ENCODE measurements around the gene FOCAD.

Gene FOCAD

GRCh38 chr9:20697021-20697719, 13.1 kb downstream of the FOCAD start:
- DNase-seq = no peak
- Histone ChIP-seq H3K4me1 (ENCODE audit: control insufficient read depth, insufficient read depth, low read length, poor library complexity, severe bottlenecking) (no peaks in the 10 kb centered on the region), H3K4me3 (ENCODE audit: insufficient read depth, low read depth, low read length, poor library complexity, severe bottlenecking) (no peak overlapping the region), H3K27me3 (replicated peaks; ENCODE audit: control insufficient read depth, insufficient read depth, low read length, poor library complexity, severe bottlenecking) (no peaks in the 10 kb centered on the region), H3K27ac (ENCODE audit: insufficient read depth, low read length, poor library complexity, severe bottlenecking) (no peak overlapping the region), H3K36me3 (ENCODE audit: control insufficient read depth, insufficient read depth, low read length) (no peaks in the 10 kb centered on the region), H3K9me3 (ENCODE audit: control insufficient read depth, low read length) (no peaks in the 10 kb centered on the region)

DNA sequence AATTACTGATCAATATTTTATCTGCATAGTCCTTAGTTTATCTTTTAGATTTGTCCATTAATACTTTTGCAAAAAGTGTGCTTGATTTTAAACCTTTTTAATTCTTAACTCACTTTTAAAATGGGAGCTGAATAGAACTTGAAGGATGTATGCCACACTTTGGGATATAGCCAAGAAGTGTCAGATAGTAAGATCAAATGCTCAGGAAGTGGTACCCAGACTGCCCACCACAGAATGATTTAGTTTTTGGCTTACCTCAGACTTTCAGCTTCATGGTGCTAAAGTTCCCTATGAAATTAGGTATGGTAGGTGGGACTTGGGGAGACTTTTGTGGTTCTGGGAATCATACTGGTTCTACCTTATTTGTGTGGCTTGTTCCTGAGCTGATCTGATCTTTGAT, 14.7 kb downstream of the FOCAD start:
- H3K36me3 ChIP-seq (ENCODE audit: control insufficient read depth, insufficient read depth, low read length) = no peaks in the 10 kb centered on the region
- no peak overlapping the region for H3K4me3 ChIP-seq (ENCODE audit: insufficient read depth, low read depth, low read length, poor library complexity, severe bottlenecking)
- no peaks in the 10 kb centered on the region for H3K9me3 ChIP-seq (ENCODE audit: control insufficient read depth, low read length)
- H3K27ac ChIP-seq (ENCODE audit: insufficient read depth, low read length, poor library complexity, severe bottlenecking) = no peak overlapping the region
- H3K4me1 ChIP-seq (ENCODE audit: control insufficient read depth, insufficient read depth, low read length, poor library complexity, severe bottlenecking) = no peaks in the 10 kb centered on the region
- no peak for DNase-seq
- H3K27me3 ChIP-seq (replicated peaks; ENCODE audit: control insufficient read depth, insufficient read depth, low read length, poor library complexity, severe bottlenecking) = no peaks in the 10 kb centered on the region

DNA sequence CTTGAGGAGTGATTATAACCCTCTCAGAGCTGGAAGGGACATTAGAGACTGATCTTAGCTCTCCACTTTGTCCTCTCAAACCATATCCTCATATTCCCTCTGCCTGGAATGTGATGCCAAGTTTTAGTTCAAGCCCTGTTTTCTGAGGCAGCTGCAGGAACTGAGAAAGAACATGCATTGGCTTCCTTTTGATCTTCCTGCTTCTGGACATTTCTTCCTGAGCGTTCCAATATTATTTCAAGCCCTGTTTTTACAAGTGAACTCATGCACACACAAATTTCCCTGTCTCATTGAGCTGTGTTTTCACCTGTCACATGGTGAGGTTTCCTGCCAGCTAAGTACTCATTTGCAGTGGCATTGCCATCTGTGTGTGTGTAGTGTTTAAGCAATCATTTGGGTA, 17.0 kb downstream of the FOCAD start:
- H3K36me3 ChIP-seq (ENCODE audit: control insufficient read depth, insufficient read depth, low read length) = no peaks in the 10 kb centered on the region

GRCh38 chr9:20702570-20702969, 18.5 kb downstream of the FOCAD start:
- Histone ChIP-seq H3K36me3 (ENCODE audit: control insufficient read depth, insufficient read depth, low read length) (no peaks in the 10 kb centered on the region), H3K27ac (ENCODE audit: insufficient read depth, low read length, poor library complexity, severe bottlenecking) (no peak overlapping the region), H3K9me3 (ENCODE audit: control insufficient read depth, low read length) (no peaks in the 10 kb centered on the region), H3K27me3 (replicated peaks; ENCODE audit: control insufficient read depth, insufficient read depth, low read length, poor library complexity, severe bottlenecking) (no peaks in the 10 kb centered on the region), H3K4me1 (ENCODE audit: control insufficient read depth, insufficient read depth, low read length, poor library complexity, severe bottlenecking) (no peaks in the 10 kb centered on the region), H3K4me3 (ENCODE audit: insufficient read depth, low read depth, low read length, poor library complexity, severe bottlenecking) (no peak overlapping the region)
- no peak for DNase-seq

More for the DNA sequence above, 17.0 kb downstream of the FOCAD start:
- Histone ChIP-seq H3K27ac (ENCODE audit: insufficient read depth, low read length, poor library complexity, severe bottlenecking) (no peak overlapping the region), H3K4me1 (ENCODE audit: control insufficient read depth, insufficient read depth, low read length, poor library complexity, severe bottlenecking) (no peaks in the 10 kb centered on the region), H3K27me3 (replicated peaks; ENCODE audit: control insufficient read depth, insufficient read depth, low read length, poor library complexity, severe bottlenecking) (no peaks in the 10 kb centered on the region), H3K9me3 (ENCODE audit: control insufficient read depth, low read length) (no peaks in the 10 kb centered on the region), H3K4me3 (ENCODE audit: insufficient read depth, low read depth, low read length, poor library complexity, severe bottlenecking) (no peak overlapping the region)
- no peak for DNase-seq

- H3K27me3 ChIP-seq (replicated peaks; ENCODE audit: control insufficient read depth, insufficient read depth, low read length, poor library complexity, severe bottlenecking) = no peaks in the 10 kb centered on the region
- H3K4me1 ChIP-seq (ENCODE audit: control insufficient read depth, insufficient read depth, low read length, poor library complexity, severe bottlenecking) = no peaks in the 10 kb centered on the region
- H3K4me3 ChIP-seq (ENCODE audit: insufficient read depth, low read depth, low read length, poor library complexity, severe bottlenecking) = no peak overlapping the region
- no peaks in the 10 kb centered on the region for H3K36me3 ChIP-seq (ENCODE audit: control insufficient read depth, insufficient read depth, low read length)
- H3K9me3 ChIP-seq (ENCODE audit: control insufficient read depth, low read length) = no peaks in the 10 kb centered on the region
- no peak for DNase-seq
- H3K27ac ChIP-seq (ENCODE audit: insufficient read depth, low read length, poor library complexity, severe bottlenecking) = no peak overlapping the region
Observed at GRCh38 chr9:20703146-20703545, 19.1 kb downstream of the FOCAD start.

GRCh38 chr9:20707708-20708107, 23.6 kb downstream of the FOCAD start:
- Histone ChIP-seq H3K4me1 (ENCODE audit: control insufficient read depth, insufficient read depth, low read length, poor library complexity, severe bottlenecking) (no peaks in the 10 kb centered on the region), H3K9me3 (ENCODE audit: control insufficient read depth, low read length) (no peaks in the 10 kb centered on the region), H3K36me3 (ENCODE audit: control insufficient read depth, insufficient read depth, low read length) (no peaks in the 10 kb centered on the region), H3K27me3 (replicated peaks; ENCODE audit: control insufficient read depth, insufficient read depth, low read length, poor library complexity, severe bottlenecking) (no peaks in the 10 kb centered on the region), H3K27ac (ENCODE audit: insufficient read depth, low read length, poor library complexity, severe bottlenecking) (no peak overlapping the region), H3K4me3 (ENCODE audit: insufficient read depth, low read depth, low read length, poor library complexity, severe bottlenecking) (no peak overlapping the region)
- no peak for DNase-seq

- Histone ChIP-seq H3K9me3 (ENCODE audit: control insufficient read depth, low read length) (no peaks in the 10 kb centered on the region), H3K27ac (ENCODE audit: insufficient read depth, low read length, poor library complexity, severe bottlenecking) (no peak overlapping the region), H3K4me3 (ENCODE audit: insufficient read depth, low read depth, low read length, poor library complexity, severe bottlenecking) (no peak overlapping the region), H3K27me3 (replicated peaks; ENCODE audit: control insufficient read depth, insufficient read depth, low read length, poor library complexity, severe bottlenecking) (no peaks in the 10 kb centered on the region), H3K36me3 (ENCODE audit: control insufficient read depth, insufficient read depth, low read length) (no peaks in the 10 kb centered on the region), H3K4me1 (ENCODE audit: control insufficient read depth, insufficient read depth, low read length, poor library complexity, severe bottlenecking) (no peaks in the 10 kb centered on the region)
- DNase-seq = no peak
Observed at GRCh38 chr9:20713172-20713571, 29.1 kb downstream of the FOCAD start.

DNA sequence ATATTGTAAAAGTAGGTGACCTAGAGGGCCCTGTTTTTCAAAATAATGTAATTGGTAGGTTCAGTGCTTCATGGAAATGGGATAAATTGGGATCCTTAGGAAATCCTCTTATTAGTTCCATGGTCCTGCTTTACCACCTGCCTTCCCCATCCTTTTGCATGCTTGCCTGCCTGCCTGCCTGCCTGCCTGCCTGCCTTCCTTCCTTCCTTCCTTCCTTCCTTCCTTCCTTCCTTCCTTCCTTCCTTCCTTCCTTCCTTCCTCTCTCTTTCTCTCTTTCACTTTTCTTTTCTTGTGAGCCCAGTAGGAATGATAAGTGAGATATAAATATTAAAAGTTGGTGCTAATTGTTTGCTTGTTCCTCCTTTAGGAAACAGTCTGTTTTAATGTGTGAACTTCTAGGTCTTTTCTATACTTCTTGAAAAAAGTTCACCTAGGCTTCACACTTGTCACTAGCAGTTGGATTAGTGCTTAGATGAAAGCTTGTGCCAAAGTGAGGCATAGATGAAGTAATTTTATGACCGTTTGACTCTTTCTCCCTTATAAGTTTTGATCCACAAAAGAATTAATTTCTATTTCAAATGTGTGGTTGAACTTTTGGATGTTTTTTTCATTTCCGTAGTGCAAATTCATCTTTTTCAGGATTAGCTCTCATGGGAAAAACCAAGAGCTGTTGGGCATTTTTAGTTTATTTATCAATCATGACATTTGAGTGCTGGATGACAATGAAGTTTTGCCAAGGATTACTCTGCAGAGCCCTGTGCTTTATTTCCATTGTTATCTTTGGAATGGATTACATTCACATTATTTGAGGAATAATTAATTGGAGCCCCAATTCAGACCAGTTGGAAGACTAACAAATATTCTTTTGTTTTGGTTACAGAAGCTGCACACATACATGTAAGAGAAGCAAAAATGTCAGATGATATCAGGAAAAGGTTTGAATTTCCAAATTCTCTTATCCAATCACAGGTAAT, 30.7 kb downstream of the FOCAD start:
- no peak overlapping the region for H3K4me3 ChIP-seq (ENCODE audit: insufficient read depth, low read depth, low read length, poor library complexity, severe bottlenecking)
- H3K27ac ChIP-seq (ENCODE audit: insufficient read depth, low read length, poor library complexity, severe bottlenecking) = no peak overlapping the region
- no peaks in the 10 kb centered on the region for H3K27me3 ChIP-seq (replicated peaks; ENCODE audit: control insufficient read depth, insufficient read depth, low read length, poor library complexity, severe bottlenecking)
- no peak for DNase-seq
- H3K4me1 ChIP-seq (ENCODE audit: control insufficient read depth, insufficient read depth, low read length, poor library complexity, severe bottlenecking) = no peaks in the 10 kb centered on the region
- no peaks in the 10 kb centered on the region for H3K36me3 ChIP-seq (ENCODE audit: control insufficient read depth, insufficient read depth, low read length)
- no peaks in the 10 kb centered on the region for H3K9me3 ChIP-seq (ENCODE audit: control insufficient read depth, low read length)

GRCh38 chr9:20722221-20722620, 38.2 kb downstream of the FOCAD start:
- H3K4me1 ChIP-seq (ENCODE audit: control insufficient read depth, insufficient read depth, low read length, poor library complexity, severe bottlenecking) = no peaks in the 10 kb centered on the region
- no peak overlapping the region for H3K27ac ChIP-seq (ENCODE audit: insufficient read depth, low read length, poor library complexity, severe bottlenecking)
- H3K27me3 ChIP-seq (replicated peaks; ENCODE audit: control insufficient read depth, insufficient read depth, low read length, poor library complexity, severe bottlenecking) = no peaks in the 10 kb centered on the region
- no peak for DNase-seq
- no peaks in the 10 kb centered on the region for H3K9me3 ChIP-seq (ENCODE audit: control insufficient read depth, low read length)
- H3K4me3 ChIP-seq (ENCODE audit: insufficient read depth, low read depth, low read length, poor library complexity, severe bottlenecking) = no peak overlapping the region
- peaks cover 6% of the 10 kb centered on the region for H3K36me3 ChIP-seq (ENCODE audit: control insufficient read depth, insufficient read depth, low read length)

DNA sequence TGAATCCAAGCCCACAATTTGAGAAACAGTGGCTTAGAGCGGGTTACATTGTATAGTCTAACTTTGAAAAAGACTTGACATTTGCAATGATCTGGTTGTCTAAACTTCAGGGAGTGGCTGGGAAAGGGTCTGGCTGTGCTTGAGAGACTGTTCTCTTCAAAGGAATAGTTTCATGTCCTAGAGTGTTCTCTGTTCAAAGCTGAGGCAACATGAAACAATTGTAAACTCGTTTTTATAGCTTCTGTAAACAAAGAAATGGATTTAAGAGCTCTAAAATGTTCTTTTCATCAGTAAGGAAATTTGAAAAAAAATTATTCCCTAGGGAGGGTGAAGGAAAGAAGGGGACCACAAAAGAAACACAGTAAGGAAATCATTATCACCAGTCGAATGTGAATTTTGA, 41.6 kb downstream of the FOCAD start:
- Histone ChIP-seq H3K27ac (ENCODE audit: insufficient read depth, low read length, poor library complexity, severe bottlenecking) (no peak overlapping the region), H3K27me3 (replicated peaks; ENCODE audit: control insufficient read depth, insufficient read depth, low read length, poor library complexity, severe bottlenecking) (no peaks in the 10 kb centered on the region), H3K4me1 (ENCODE audit: control insufficient read depth, insufficient read depth, low read length, poor library complexity, severe bottlenecking) (no peaks in the 10 kb centered on the region), H3K9me3 (ENCODE audit: control insufficient read depth, low read length) (no peaks in the 10 kb centered on the region), H3K4me3 (ENCODE audit: insufficient read depth, low read depth, low read length, poor library complexity, severe bottlenecking) (no peak overlapping the region), H3K36me3 (ENCODE audit: control insufficient read depth, insufficient read depth, low read length) (peaks cover 10% of the 10 kb centered on the region)
- no peak for DNase-seq

All from effector memory CD4-positive, alpha-beta T cell (primary cell).